Measurements from ENCODE around the gene RDX. TPM values are rescaled to one million over a fixed set of nuclear protein-coding genes. Genes with fewer than 3 reads are reported as not detected.
"Not testable (repeated sequence)": the region's sequence is repeated elsewhere in the genome, so short reads cannot be mapped to it uniquely, and the experiment has no call there.

Gene RDX
- total and polyA plus RNA-seq, 2 of the 13 experiments (the other 11 are each of a cell fraction or from before 2014, with no cell fraction given): 20.7 to 63.1 TPM

- Histone ChIP-seq H3K4me1 (ENCODE audit: insufficient read depth, low read length) (peaks cover 54% of the 10 kb centered on the region), H3K79me2 (ENCODE audit: insufficient read depth, low read length) (peaks cover 83% of the 10 kb centered on the region), H4K20me1 (ENCODE audit: insufficient read depth, low read length) (peaks cover 37% of the 10 kb centered on the region)
- H3K9ac ChIP-seq (ENCODE audit: insufficient read depth, low read depth, low read length); H3K4me2 ChIP-seq (ENCODE audit: low read depth, low read length); DNase-seq (ENCODE audit: low spot score); H3K9me3 ChIP-seq (ENCODE audit: low read length); H3K27ac ChIP-seq (ENCODE audit: extremely low read length, insufficient read depth, low read length); ATAC-seq; H3K4me3 ChIP-seq (replicated peaks in 1 of 3; ENCODE audit: insufficient read depth in 1 of 3, low read depth in 2 of 3, low read length in 3 of 3); POLR2A ChIA-PET; in situ Hi-C loops (cut with HindIII; ENCODE audit: extremely low pct_ligation_motif_present, low pct_unique_long_range_greater_than_20kb); FAIRE-seq; BruUV-seq (replicated peaks); CTCF ChIA-PET (ENCODE audit: low intra/inter-chr PET ratio, low total read pairs); H3K36me3 ChIP-seq (replicated peaks in 1 of 2; ENCODE audit: control insufficient read depth in 1 of 2, insufficient read depth in 2 of 2, low read length in 2 of 2); H2AFZ ChIP-seq (ENCODE audit: low read length); H3K27me3 ChIP-seq (ENCODE audit: control insufficient read depth in 1 of 2, insufficient read depth in 2 of 2, low read length in 2 of 2): not testable (repeated sequence)
- WGBS (ENCODE audit: low lambda C conversion rate): 98% methylated on average over 4 of the region's 4 CpGs
- intact Hi-C loops (cut with micrococcal nuclease; ENCODE audit: unreplicated experiment): loop anchor here (5.0 kb wide), 1 partner anchor 35 kb away; no protein-coding TSS in a partner anchor
These were observed 4.3 kb downstream of the RDX start for GRCh38 chr11:110292146-110292545.

GRCh38 chr11:110290591-110291334 lies 5.7 kb downstream of the RDX start:
- no peaks in the 10 kb centered on the region for H3K9me3 ChIP-seq (ENCODE audit: low read length)
- peaks cover 52% of the 10 kb centered on the region for H3K4me1 ChIP-seq (ENCODE audit: insufficient read depth, low read length)
- WGBS (ENCODE audit: low lambda C conversion rate): 64% methylated on average over 7 of the region's 7 CpGs
- ATAC-seq (peak; percentile 53), DNase-seq (ENCODE audit: low spot score) (peak; percentile 31), FAIRE-seq (no peak)
- in situ Hi-C loops (cut with HindIII; ENCODE audit: extremely low pct_ligation_motif_present, low pct_unique_long_range_greater_than_20kb) (no loop called here), intact Hi-C loops (cut with micrococcal nuclease; ENCODE audit: unreplicated experiment) (loop anchor here (5.0 kb wide), 1 partner anchor 33 kb away; no protein-coding TSS in a partner anchor)
- ChIA-PET POLR2A (interaction anchor here (1.3 kb wide), 1 partner anchor 8 kb away, joined by 3 read pairs; no protein-coding TSS in a partner anchor), CTCF (ENCODE audit: low intra/inter-chr PET ratio, low total read pairs) (no interaction called here)
- no TSS peak for BruUV-seq (replicated peaks)
- no peaks in the 10 kb centered on the region for H3K27me3 ChIP-seq (ENCODE audit: control insufficient read depth in 1 of 2, insufficient read depth in 2 of 2, low read length in 2 of 2)
- no peak overlapping the region for H2AFZ ChIP-seq (ENCODE audit: low read length)
- H3K79me2 ChIP-seq (ENCODE audit: insufficient read depth, low read length): peaks cover 96% of the 10 kb centered on the region
- H3K4me3 ChIP-seq (replicated peaks in 1 of 3; ENCODE audit: insufficient read depth in 1 of 3, low read depth in 2 of 3, low read length in 3 of 3): no peak overlapping the region
- peak overlapping the region; percentile 35 for H3K4me2 ChIP-seq (ENCODE audit: low read depth, low read length)
- peaks cover 44% of the 10 kb centered on the region for H4K20me1 ChIP-seq (ENCODE audit: insufficient read depth, low read length)
- H3K27ac ChIP-seq (ENCODE audit: extremely low read length, insufficient read depth, low read length): peak overlapping the region; percentile 23
- H3K36me3 ChIP-seq (replicated peaks in 1 of 2; ENCODE audit: control insufficient read depth in 1 of 2, insufficient read depth in 2 of 2, low read length in 2 of 2): no peaks in the 10 kb centered on the region
- no peak overlapping the region for H3K9ac ChIP-seq (ENCODE audit: insufficient read depth, low read depth, low read length)
- 0 out of 2 replicates have a peak, but pooled peaks have one; percentile 25 for TF ChIP-seq ZMYM4 (CRISPR knock-in tag; IDR thresholded peaks at IDR 0.05)
- TF ChIP-seq GATAD2A (CRISPR knock-in tag; IDR thresholded peaks at IDR 0.05): 0 out of 2 replicates have a peak, but pooled peaks have one; percentile 43
- TF ChIP-seq, protein P1, sequence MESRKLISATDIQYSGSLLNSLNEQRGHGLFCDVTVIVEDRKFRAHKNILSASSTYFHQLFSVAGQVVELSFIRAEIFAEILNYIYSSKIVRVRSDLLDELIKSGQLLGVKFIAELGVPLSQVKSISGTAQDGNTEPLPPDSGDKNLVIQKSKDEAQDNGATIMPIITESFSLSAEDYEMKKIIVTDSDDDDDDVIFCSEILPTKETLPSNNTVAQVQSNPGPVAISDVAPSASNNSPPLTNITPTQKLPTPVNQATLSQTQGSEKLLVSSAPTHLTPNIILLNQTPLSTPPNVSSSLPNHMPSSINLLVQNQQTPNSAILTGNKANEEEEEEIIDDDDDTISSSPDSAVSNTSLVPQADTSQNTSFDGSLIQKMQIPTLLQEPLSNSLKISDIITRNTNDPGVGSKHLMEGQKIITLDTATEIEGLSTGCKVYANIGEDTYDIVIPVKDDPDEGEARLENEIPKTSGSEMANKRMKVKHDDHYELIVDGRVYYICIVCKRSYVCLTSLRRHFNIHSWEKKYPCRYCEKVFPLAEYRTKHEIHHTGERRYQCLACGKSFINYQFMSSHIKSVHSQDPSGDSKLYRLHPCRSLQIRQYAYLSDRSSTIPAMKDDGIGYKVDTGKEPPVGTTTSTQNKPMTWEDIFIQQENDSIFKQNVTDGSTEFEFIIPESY (CRISPR knock-in tag; IDR thresholded peaks at IDR 0.05): no peak
- TF ChIP-seq, protein P2, sequence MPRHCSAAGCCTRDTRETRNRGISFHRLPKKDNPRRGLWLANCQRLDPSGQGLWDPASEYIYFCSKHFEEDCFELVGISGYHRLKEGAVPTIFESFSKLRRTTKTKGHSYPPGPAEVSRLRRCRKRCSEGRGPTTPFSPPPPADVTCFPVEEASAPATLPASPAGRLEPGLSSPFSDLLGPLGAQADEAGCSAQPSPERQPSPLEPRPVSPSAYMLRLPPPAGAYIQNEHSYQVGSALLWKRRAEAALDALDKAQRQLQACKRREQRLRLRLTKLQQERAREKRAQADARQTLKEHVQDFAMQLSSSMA (CRISPR knock-in tag; IDR thresholded peaks at IDR 0.05): no peak
- TF ChIP-seq ZNF34 (CRISPR knock-in tag; IDR thresholded peaks at IDR 0.05; ENCODE audit: borderline replicate concordance): no peak
- TF ChIP-seq WIZ (CRISPR knock-in tag; IDR thresholded peaks at IDR 0.05): no peak
- TF ChIP-seq ZNF7 (CRISPR knock-in tag; IDR thresholded peaks at IDR 0.05): peak; percentile 83
- TF ChIP-seq FOXK1 (CRISPR knock-in tag; IDR thresholded peaks at IDR 0.05; ENCODE audit: borderline replicate concordance, low read depth): 0 out of 2 replicates have a peak, but pooled peaks have one; percentile 40
- peak; percentile 27; the same call in 1 of the 2 replicates for TF ChIP-seq HOMEZ (CRISPR knock-in tag; IDR thresholded peaks at IDR 0.05; ENCODE audit: low read depth)
- no peak for TF ChIP-seq FOSL1 (CRISPR knock-in tag; IDR thresholded peaks at IDR 0.05; ENCODE audit: borderline replicate concordance)
- TF ChIP-seq FOXA1 (IDR thresholded peaks at IDR 0.05): no peak
- TF ChIP-seq FOXA1 (CRISPR knock-in tag; IDR thresholded peaks at IDR 0.05): 0 out of 2 replicates have a peak, but pooled peaks have one; percentile 25

Measured in HepG2 (cell line).